Neural cell (in vitro differentiated cells): ENCODE results near the gene SLC10A3.

Experiments used
- CTCF ChIP-seq: fragments of 450-650 bp; IDR thresholded peaks from 2 replicates; pipeline ENCODE4 v1.5.1; 2014; ENCODE audit warnings: antibody characterized with exemption, mild to moderate bottlenecking, moderate library complexity; ENCODE audit not compliant: poor library complexity, severe bottlenecking
- EP300 ChIP-seq: fragments of 450-650 bp; conservative IDR thresholded peaks from 2 replicates; pipeline ENCODE4 v1.6.1; 2014; ENCODE audit warnings: antibody characterized with exemption, mild to moderate bottlenecking, moderate library complexity; ENCODE audit not compliant: poor library complexity, severe bottlenecking
- MXI1 ChIP-seq: fragments of 450-650 bp; conservative IDR thresholded peaks from 2 replicates; pipeline ENCODE4 v1.6.1; 2014; ENCODE audit warnings: antibody characterized with exemption, mild to moderate bottlenecking; ENCODE audit not compliant: poor library complexity, severe bottlenecking
- POLR2AphosphoS5 ChIP-seq: IDR thresholded peaks from 2 replicates; pipeline ENCODE4 v1.6.1; 2012
- RAD21 ChIP-seq: fragments of 450-650 bp; conservative IDR thresholded peaks from 2 replicates; pipeline ENCODE4 v1.6.1; 2014; ENCODE audit warnings: antibody characterized with exemption, mild to moderate bottlenecking, moderate library complexity
- REST ChIP-seq: IDR thresholded peaks from 2 replicates; pipeline ENCODE4 v1.6.1; 2012; ENCODE audit warnings: borderline replicate concordance

GRCh38 chrX:154439841-154440240 is 50.6 kb downstream of the SLC10A3 start:
- TF ChIP-seq CTCF (no peak), REST (no peak), MXI1 (no peak), POLR2AphosphoS5 (no peak), RAD21 (no peak), EP300 (no peak)
